ENCODE measurements around the gene HMCES.

The HMCES gene

GRCh38 chr3:129316248-129317013 lies 37.8 kb downstream of the HMCES start (continued):
- TF ChIP-seq ZNF394 (tag by site-specific recombination; IDR thresholded peaks at IDR 0.05; ENCODE audit: borderline replicate concordance) (peak; percentile 65), ZNF391 (tag by site-specific recombination; IDR thresholded peaks at IDR 0.05; ENCODE audit: borderline replicate concordance, low read depth) (no peak), ZNF292 (tag by site-specific recombination; IDR thresholded peaks at IDR 0.05; ENCODE audit: borderline replicate concordance, low read depth) (no peak), ZNF354C (tag by site-specific recombination; IDR thresholded peaks at IDR 0.05; ENCODE audit: borderline replicate concordance, low read depth) (no peak), KLF17 (tag by site-specific recombination; IDR thresholded peaks at IDR 0.05) (no peak), ZFP37 (tag by site-specific recombination; IDR thresholded peaks at IDR 0.05) (peak; percentile 54; the same call in 1 of the 2 replicates), GLI4 (tag by site-specific recombination; IDR thresholded peaks at IDR 0.05) (no peak), INSM2 (tag by site-specific recombination; IDR thresholded peaks at IDR 0.05) (0 out of 2 replicates have a peak, but pooled peaks have one; percentile 45), ZNF843 (tag by site-specific recombination; IDR thresholded peaks at IDR 0.05) (0 out of 2 replicates have a peak, but pooled peaks have one; percentile 43), ZBTB44 (tag by site-specific recombination; IDR thresholded peaks at IDR 0.05) (no peak), ZNF423 (tag by site-specific recombination; IDR thresholded peaks at IDR 0.05) (no peak), ZNF521 (tag by site-specific recombination; IDR thresholded peaks at IDR 0.05) (no peak), ZNF221 (tag by site-specific recombination; IDR thresholded peaks at IDR 0.05; ENCODE audit: borderline replicate concordance) (no peak), ZNF707 (tag by site-specific recombination; IDR thresholded peaks at IDR 0.05) (no peak), SETDB1 (IDR thresholded peaks at IDR 0.05; ENCODE audit: insufficient read length, low read length) (no peak), ZNF18 (tag by site-specific recombination; IDR thresholded peaks at IDR 0.05) (no peak), ZBTB7A (tag by site-specific recombination; IDR thresholded peaks at IDR 0.05; ENCODE audit: low read depth) (no peak), ZBTB1 (tag by site-specific recombination; IDR thresholded peaks at IDR 0.05) (no peak), ZNF658 (tag by site-specific recombination; IDR thresholded peaks at IDR 0.05) (no peak), ZNF433 (tag by site-specific recombination; IDR thresholded peaks at IDR 0.05; ENCODE audit: low read depth) (no peak), ZSCAN4 (tag by site-specific recombination; IDR thresholded peaks at IDR 0.05) (peak; percentile 12; the same call in 1 of the 2 replicates), ZNF555 (tag by site-specific recombination; conservative IDR thresholded peaks at IDR 0.05) (no peak), ZNF76 (tag by site-specific recombination; IDR thresholded peaks at IDR 0.05; ENCODE audit: borderline replicate concordance, low read depth) (no peak; the same call in 1 of the 2 replicates), ZNF48 (tag by site-specific recombination; IDR thresholded peaks at IDR 0.05) (no peak), ZNF561 (tag by site-specific recombination; IDR thresholded peaks at IDR 0.05; ENCODE audit: borderline replicate concordance) (peak; percentile 70; the same call in 1 of the 2 replicates), ZBTB48 (tag by site-specific recombination; IDR thresholded peaks at IDR 0.05) (no peak), PATZ1 (tag by site-specific recombination; IDR thresholded peaks at IDR 0.05) (peak; percentile 67), ZNF776 (tag by site-specific recombination; IDR thresholded peaks at IDR 0.05; ENCODE audit: borderline replicate concordance) (no peak), ZNF184 (tag by site-specific recombination; IDR thresholded peaks at IDR 0.05) (no peak), ZNF202 (tag by site-specific recombination; IDR thresholded peaks at IDR 0.05; ENCODE audit: borderline replicate concordance) (no peak)
